ENCODE measurements around the gene GNL3L.

GRCh38 chrX:54484666-54485065, 45.4 kb upstream of the GNL3L start:
- no peak for TF ChIP-seq GATA2 (IDR thresholded peaks at IDR 0.05; ENCODE audit: low read depth, low read length)
- no peak for TF ChIP-seq GATA3 (IDR thresholded peaks at IDR 0.05; ENCODE audit: low read depth, low read length)

Measured in SH-SY5Y (cell line).